Calu3 (cell line): Measurements from ENCODE around the gene BCAS3. TPM values are rescaled to one million over a fixed set of nuclear protein-coding genes. Genes with fewer than 3 reads are reported as not detected.
"Not testable (repeated sequence)": the region's sequence is repeated elsewhere in the genome, so short reads cannot be mapped to it uniquely, and the experiment has no call there.

ENCODE experiments used
- BruUV-seq: library from RNA; stranded (reverse); fragments of 400-500 nt; replicated peaks from 2 replicates; lab custom pipeline; 2021; lab: Mats Ljungman, UMichigan
- CTCF ChIA-PET: fragments of 300-600 bp; sonication (Branson Sonifier 250); formaldehyde crosslinking; loops from one replicate; lab custom pipeline; 2022; ENCODE audit warnings: antibody characterized with exemption; lab: Charles Lee
- DNase-seq: peaks from one replicate; pipeline ENCODE4 v3.0.0; 2022
- H3K27ac Mint-ChIP-seq: one replicate; pipeline ENCODE4 v1.8.0; 2022; ENCODE audit warnings: mixed read lengths; ENCODE audit not compliant: unreplicated experiment
- H3K27me3 Mint-ChIP-seq: one replicate; pipeline ENCODE4 v1.8.0; 2022; ENCODE audit warnings: mixed read lengths; ENCODE audit not compliant: unreplicated experiment
- H3K36me3 Mint-ChIP-seq: one replicate; pipeline ENCODE4 v1.8.0; 2022; ENCODE audit warnings: mild to moderate bottlenecking, moderate library complexity, mixed read lengths; ENCODE audit not compliant: insufficient read depth, unreplicated experiment
- H3K4me1 Mint-ChIP-seq: one replicate; pipeline ENCODE4 v1.8.0; 2022; ENCODE audit warnings: mild to moderate bottlenecking, low read depth, mixed read lengths; ENCODE audit not compliant: unreplicated experiment
- H3K4me3 Mint-ChIP-seq: one replicate; pipeline ENCODE4 v1.8.0; 2022; ENCODE audit warnings: mild to moderate bottlenecking, low read depth, moderate library complexity, mixed read lengths; ENCODE audit not compliant: unreplicated experiment
- H3K9me3 Mint-ChIP-seq: one replicate; pipeline ENCODE4 v1.8.0; 2022; ENCODE audit warnings: low read depth, mixed read lengths; ENCODE audit not compliant: unreplicated experiment
- CTCF ChIP-seq: fragments of 200-600 bp; IDR thresholded peaks from one replicate; pipeline ENCODE4 v1.8.0; 2022; ENCODE audit warnings: antibody characterized with exemption; ENCODE audit not compliant: unreplicated experiment
- intact Hi-C: fragments of 100-400 bp; cut with micrococcal nuclease; formaldehyde crosslinking; loops from one replicate; pipeline ENCODE4 v1.10.0; 2022; ENCODE audit not compliant: unreplicated experiment
- total RNA-seq: library from RNA; stranded (reverse); gene quantifications from 2 replicates; pipeline ENCODE4 v1.2.3, GENCODE V29; 2022

BCAS3 gene
- total RNA-seq, 1 experiment from 2014 or later: 10.9 TPM

GRCh38 chr17:60671482-60671881 lies 6.2 kb upstream of the BCAS3 start:
- Mint-ChIP-seq H3K36me3 (peaks cover 6% of the 10 kb centered on the region), H3K4me1 (no peaks in the 10 kb centered on the region), H3K27ac (no peak overlapping the region), H3K9me3 (no peaks in the 10 kb centered on the region), H3K4me3 (no peak overlapping the region), H3K27me3 (no peaks in the 10 kb centered on the region)
- BruUV-seq: no TSS peak
- no peak for DNase-seq
- CTCF ChIA-PET: no interaction called here
- TF ChIP-seq CTCF: no peak
- intact Hi-C loops: no loop called here

- H3K9me3 Mint-ChIP-seq, H3K27ac Mint-ChIP-seq, DNase-seq, intact Hi-C loops, H3K4me3 Mint-ChIP-seq, H3K27me3 Mint-ChIP-seq, BruUV-seq, H3K4me1 Mint-ChIP-seq: not testable (repeated sequence)
- peaks cover 12% of the 10 kb centered on the region for H3K36me3 Mint-ChIP-seq
- CTCF ChIA-PET: interaction anchor here (1.2 kb wide), 1 partner anchor 217 kb away, joined by 4 read pairs; no protein-coding TSS in a partner anchor
Measured at GRCh38 chr17:60674637-60675036, 3.0 kb upstream of the BCAS3 start.

- no peak for TF ChIP-seq CTCF
- Mint-ChIP-seq H3K27me3 (no peaks in the 10 kb centered on the region), H3K27ac (no peak overlapping the region), H3K9me3 (no peaks in the 10 kb centered on the region), H3K36me3 (peaks cover 12% of the 10 kb centered on the region), H3K4me1 (no peaks in the 10 kb centered on the region), H3K4me3 (no peak overlapping the region)
- no TSS peak for BruUV-seq
- intact Hi-C loops: no loop called here
- DNase-seq: no peak
- CTCF ChIA-PET: interaction anchor here (0.7 kb wide), 1 partner anchor 819 kb away, joined by 3 read pairs; no protein-coding TSS in a partner anchor
Measured at GRCh38 chr17:60675997-60676396, 1.7 kb upstream of the BCAS3 start.

- no peak for TF ChIP-seq CTCF
- H3K27me3 Mint-ChIP-seq: no peaks in the 10 kb centered on the region
- peak overlapping the region; percentile 72 for H3K27ac Mint-ChIP-seq
- no peaks in the 10 kb centered on the region for H3K4me1 Mint-ChIP-seq
- no peak for DNase-seq
- CTCF ChIA-PET: interaction anchor here (1.1 kb wide), 1 partner anchor 77 kb away, joined by 3 read pairs; the partner anchor contains the start of gene PPM1D
- intact Hi-C loops: no loop called here
- peak overlapping the region; percentile 99 for H3K4me3 Mint-ChIP-seq
- H3K9me3 Mint-ChIP-seq: no peaks in the 10 kb centered on the region
- no TSS peak for BruUV-seq
- H3K36me3 Mint-ChIP-seq: peaks cover 12% of the 10 kb centered on the region
Measured at GRCh38 chr17:60676758-60677307, 818 bp upstream of the BCAS3 start.

- no peaks in the 10 kb centered on the region for H3K4me1 Mint-ChIP-seq
- BruUV-seq: no TSS peak
- no peaks in the 10 kb centered on the region for H3K27me3 Mint-ChIP-seq
- H3K4me3 Mint-ChIP-seq: peak overlapping the region; percentile 99
- peak overlapping the region; percentile 72 for H3K27ac Mint-ChIP-seq
- peaks cover 12% of the 10 kb centered on the region for H3K36me3 Mint-ChIP-seq
- DNase-seq: no peak
- CTCF ChIA-PET: interaction anchor here (0.6 to 1.1 kb wide), 3 partner anchors 10 to 78 kb away, joined by 3 read pairs; partner anchors contain the start of gene PPM1D
- TF ChIP-seq CTCF: no peak
- intact Hi-C loops: no loop called here
- H3K9me3 Mint-ChIP-seq: no peaks in the 10 kb centered on the region
Measured at GRCh38 chr17:60678118-60678444, 430 bp downstream of the BCAS3 start.
